HepG2 (cell line): ENCODE results near the gene NSFL1C. TPM values are rescaled to one million over a fixed set of nuclear protein-coding genes. Genes with fewer than 3 reads are reported as not detected.

Experiments used
- ATAC-seq: fragments of 200-7000 bp; cut with Tn5 transposase; 3 replicates; pipeline ENCODE4 v1.9.1; 2020; ENCODE audit warnings: mild to moderate bottlenecking, moderate library complexity
- BruUV-seq: library from RNA; stranded (reverse); fragments of 400-500 nt; replicated peaks from 2 replicates; lab custom pipeline; 2021; lab: Mats Ljungman, UMichigan
- CTCF ChIA-PET: fragments of 300-600 bp; formaldehyde crosslinking; extraction: SDS; loops from one replicate; lab custom pipeline; 2021; ENCODE audit warnings: low total read pairs, inconsistent platforms, low intra/inter-chr PET ratio; lab: Yijun Ruan, JAX
- POLR2A ChIA-PET: fragments of 350-600 bp; sonication (Branson Sonifier 250); formaldehyde crosslinking; loops from one replicate; lab custom pipeline; 2020; ENCODE audit warnings: antibody characterized with exemption, inconsistent platforms; lab: Yijun Ruan, JAX
- DNase-seq: peaks from one replicate; pipeline ENCODE4 v3.0.0-alpha.2; 2015; ENCODE audit warnings: low spot score
- FAIRE-seq: peaks from 3 replicates; lab custom pipeline; 2011; peaks lifted over from hg19 to GRCh38; lab: Jason Lieb, UNC
- H2AFZ ChIP-seq: one replicate; pipeline ENCODE4 v1.6.1; 2011; ENCODE audit warnings: low read length, inconsistent platforms
- H3K27ac ChIP-seq: fragments of 300-600 bp; 3 replicates; pipeline ENCODE4 v1.8.0; 2011; ENCODE audit warnings: mixed run types, mild to moderate bottlenecking, mixed read lengths, low read length, inconsistent platforms; ENCODE audit not compliant: insufficient read depth; ENCODE audit errors: extremely low read length
- H3K27me3 ChIP-seq, 2 experiments: fragments of 200-600 bp in 1 of 2; 2 replicates in 1 of 2; 3 replicates in 1 of 2; pipeline versions ENCODE4 v1.6.0 to v1.8.0; 2011; ENCODE audit warnings: low read length in 2 of 2, mild to moderate bottlenecking in 2 of 2, moderate library complexity in 2 of 2, inconsistent platforms in 1 of 2; ENCODE audit not compliant: insufficient read depth in 2 of 2, control insufficient read depth in 1 of 2
- H3K36me3 ChIP-seq, 2 experiments: fragments of 200-600 bp in 1 of 2; replicated peaks in 1 of 2; 2 replicates in 1 of 2; 3 replicates in 1 of 2; pipeline versions ENCODE4 v1.5.1 to v1.8.0; 2011; ENCODE audit warnings: low read length in 2 of 2, inconsistent platforms in 1 of 2; ENCODE audit not compliant: insufficient read depth in 2 of 2, control insufficient read depth in 1 of 2
- H3K4me1 ChIP-seq: 2 replicates; pipeline ENCODE4 v1.5.1; 2012; ENCODE audit warnings: low read length, inconsistent platforms; ENCODE audit not compliant: insufficient read depth
- H3K4me2 ChIP-seq: 2 replicates; pipeline ENCODE4 v1.6.0; 2011; ENCODE audit warnings: low read depth, low read length, inconsistent platforms
- H3K4me3 ChIP-seq, 3 experiments: fragments of 200-600 bp in 1 of 3; sonication (generic), shearing (Covaris generic) in 1 of 3; replicated peaks in 1 of 3; 2 replicates each; pipeline ENCODE4 v1.5.1; 2011 to 2016; ENCODE audit warnings: low read length in 3 of 3, inconsistent platforms in 2 of 3, low read depth in 2 of 3, mild to moderate bottlenecking in 2 of 3, control low read depth in 1 of 3, mixed read lengths in 1 of 3; ENCODE audit not compliant: insufficient read depth in 1 of 3
- H3K79me2 ChIP-seq: one replicate; pipeline ENCODE4 v1.6.1; 2011; ENCODE audit warnings: low read length, inconsistent platforms; ENCODE audit not compliant: insufficient read depth
- H3K9ac ChIP-seq: 2 replicates; pipeline ENCODE4 v1.6.0; 2011; ENCODE audit warnings: mild to moderate bottlenecking, low read depth, low read length, inconsistent platforms; ENCODE audit not compliant: insufficient read depth
- H3K9me3 ChIP-seq: 2 replicates; pipeline ENCODE4 v1.5.1; 2012; ENCODE audit warnings: mild to moderate bottlenecking, low read length
- H4K20me1 ChIP-seq: 2 replicates; pipeline ENCODE4 v1.6.0; 2011; ENCODE audit warnings: inconsistent platforms, mild to moderate bottlenecking, low read length, moderate library complexity; ENCODE audit not compliant: insufficient read depth
- FLYWCH1 ChIP-seq: sonication (generic); formaldehyde crosslinking; IDR thresholded peaks from 2 replicates; pipeline ENCODE4 v1.8.1; 2023; ENCODE audit warnings: mild to moderate bottlenecking, missing genetic modification reagents
- MED13 ChIP-seq: sonication (generic); formaldehyde crosslinking; IDR thresholded peaks from 2 replicates; pipeline ENCODE4 v1.5.0; 2020; ENCODE audit warnings: missing genetic modification reagents
- NCOA1 ChIP-seq: sonication (generic); formaldehyde crosslinking; IDR thresholded peaks from 2 replicates; pipeline ENCODE4 v1.9.0; 2021; ENCODE audit warnings: missing genetic modification reagents
- RARG ChIP-seq: sonication (generic); formaldehyde crosslinking; IDR thresholded peaks from 2 replicates; pipeline ENCODE4 v1.4.0; 2020; ENCODE audit warnings: low read depth, mild to moderate bottlenecking, missing genetic modification reagents
- RBM39 ChIP-seq: fragments of 200-400 bp; formaldehyde crosslinking; IDR thresholded peaks from one replicate; pipeline ENCODE4 v1.6.1; 2018; ENCODE audit warnings: antibody characterized with exemption, mild to moderate bottlenecking, low read depth, low read length; ENCODE audit not compliant: poor library complexity, severe bottlenecking
- ZMYM3 ChIP-seq: sonication (generic); formaldehyde crosslinking; IDR thresholded peaks from 2 replicates; pipeline ENCODE4 v1.5.1; 2020; ENCODE audit warnings: mild to moderate bottlenecking, missing genetic modification reagents
- ZNF615 ChIP-seq: sonication (generic); formaldehyde crosslinking; IDR thresholded peaks from 2 replicates; pipeline ENCODE4 v1.5.0; 2020; ENCODE audit warnings: mild to moderate bottlenecking, missing genetic modification reagents, borderline replicate concordance
- WGBS: methylation state at CpG from one replicate; pipeline ENCODE4 v1.1.6; 2017; ENCODE audit warnings: low lambda C conversion rate; 5-methylcytosine and 5-hydroxymethylcytosine counted together
- in situ Hi-C: cut with HindIII; loops from 2 replicates; pipeline ENCODE4 v1.10.0; 2017; ENCODE audit warnings: low pct_unique_long_range_greater_than_20kb; ENCODE audit not compliant: extremely low pct_ligation_motif_present
- intact Hi-C: fragments of 100-400 bp; cut with micrococcal nuclease; formaldehyde crosslinking; loops from one replicate; pipeline ENCODE4 v1.10.0; 2022; ENCODE audit not compliant: unreplicated experiment
- polyA plus RNA-seq, 8 experiments: library from polyadenylated mRNA; depleted of rRNA in 3 of 8; stranded (reverse) in 7 of 8; unstranded in 1 of 8; fragments of >200 nt; fragmentation: Illumina TruSeq in 4 of 8; extraction: Trizol in 4 of 8; gene quantifications; 2 replicates each; pipeline versions ENCODE4 v1.2.1 to v1.2.3, GENCODE V29; 2011 to 2016; ENCODE audit warnings: low read depth in 4 of 8, missing spikeins in 1 of 8, mixed read lengths in 1 of 8; ENCODE audit not compliant: insufficient read depth in 1 of 8
- total RNA-seq, 5 experiments: library from RNA; depleted of rRNA; stranded (reverse); fragments of >200 nt; fragmentation: Illumina TruSeq; extraction: Trizol; gene quantifications; 2 replicates each; pipeline ENCODE4 v1.2.3, GENCODE V29; 2016; ENCODE audit warnings: low read depth in 1 of 5
- TF ChIP-seq, protein P1 (sequence below): IDR thresholded peaks from 2 replicates; pipeline ENCODE4 v1.6.1; 2016; ENCODE audit warnings: low read depth
- TF ChIP-seq, protein P2 (sequence below): sonication (generic); formaldehyde crosslinking; IDR thresholded peaks from 2 replicates; pipeline ENCODE4 v1.4.0; 2020; ENCODE audit warnings: missing genetic modification reagents
- TF ChIP-seq, protein P3 (sequence below): sonication (generic); formaldehyde crosslinking; IDR thresholded peaks from 2 replicates; pipeline ENCODE4 v1.8.1; 2023; ENCODE audit warnings: missing genetic modification reagents, mild to moderate bottlenecking, borderline replicate concordance
- TF ChIP-seq, protein P4 (sequence below): sonication (generic); formaldehyde crosslinking; IDR thresholded peaks from 2 replicates; pipeline ENCODE4 v1.4.0; 2020; ENCODE audit warnings: missing genetic modification reagents, borderline replicate concordance
- TF ChIP-seq, protein P5 (sequence below): IDR thresholded peaks from 2 replicates; pipeline ENCODE4 v1.4.0; 2020; ENCODE audit warnings: mild to moderate bottlenecking, missing genetic modification reagents

NSFL1C gene
- total and polyA plus RNA-seq, 2 of the 13 experiments (the other 11 are each of a cell fraction or from before 2014, with no cell fraction given) = 22.9 to 62.7 TPM

DNA sequence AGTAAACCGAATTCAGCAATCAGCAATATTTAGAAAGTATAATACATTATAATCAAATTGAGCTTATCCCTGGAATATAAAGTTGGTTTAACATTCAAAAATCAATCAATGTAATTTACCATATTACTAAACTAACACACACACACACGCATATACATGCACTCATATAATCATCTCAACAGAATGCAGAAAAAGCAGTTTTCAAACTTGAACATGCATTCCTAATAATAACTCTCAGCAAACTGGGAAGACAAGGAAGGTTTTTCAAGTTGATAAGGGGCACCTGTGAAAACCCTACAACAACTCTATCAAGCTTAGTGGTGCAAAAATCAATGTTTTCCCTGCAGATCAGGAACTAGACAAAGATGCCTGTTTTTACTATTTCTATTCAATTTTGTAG lies 19.9 kb upstream of the NSFL1C start:
- H4K20me1 ChIP-seq = no peaks in the 10 kb centered on the region
- no peak for ATAC-seq
- H3K4me3 ChIP-seq = no peak overlapping the region
- H3K9ac ChIP-seq = no peak overlapping the region
- intact Hi-C loops = no loop called here
- no peaks in the 10 kb centered on the region for H3K9me3 ChIP-seq
- no peak overlapping the region for H3K4me2 ChIP-seq
- H3K27me3 ChIP-seq = peaks cover 2 to 20% of the 10 kb centered on the region in 2 experiments; a peak in 4 of 5 replicates
- POLR2A ChIA-PET = no interaction called here
- in situ Hi-C loops = no loop called here
- no peaks in the 10 kb centered on the region for H3K36me3 ChIP-seq
- no TSS peak for BruUV-seq
- no peaks in the 10 kb centered on the region for H3K4me1 ChIP-seq
- H3K27ac ChIP-seq = no peak overlapping the region
- no peak overlapping the region for H2AFZ ChIP-seq
- CTCF ChIA-PET = no interaction called here
- no peaks in the 10 kb centered on the region for H3K79me2 ChIP-seq
- WGBS = 32% methylated on average over 2 of the region's 2 CpGs
- no peak for DNase-seq
- no peak for FAIRE-seq
- TF ChIP-seq RBM39 (no peak), MED13 (no peak), NCOA1 (CRISPR knock-in tag) (no peak), RARG (CRISPR knock-in tag) (no peak), ZMYM3 (no peak), ZNF615 (CRISPR knock-in tag) (no peak), FLYWCH1 (no peak)
- TF ChIP-seq, protein P1, sequence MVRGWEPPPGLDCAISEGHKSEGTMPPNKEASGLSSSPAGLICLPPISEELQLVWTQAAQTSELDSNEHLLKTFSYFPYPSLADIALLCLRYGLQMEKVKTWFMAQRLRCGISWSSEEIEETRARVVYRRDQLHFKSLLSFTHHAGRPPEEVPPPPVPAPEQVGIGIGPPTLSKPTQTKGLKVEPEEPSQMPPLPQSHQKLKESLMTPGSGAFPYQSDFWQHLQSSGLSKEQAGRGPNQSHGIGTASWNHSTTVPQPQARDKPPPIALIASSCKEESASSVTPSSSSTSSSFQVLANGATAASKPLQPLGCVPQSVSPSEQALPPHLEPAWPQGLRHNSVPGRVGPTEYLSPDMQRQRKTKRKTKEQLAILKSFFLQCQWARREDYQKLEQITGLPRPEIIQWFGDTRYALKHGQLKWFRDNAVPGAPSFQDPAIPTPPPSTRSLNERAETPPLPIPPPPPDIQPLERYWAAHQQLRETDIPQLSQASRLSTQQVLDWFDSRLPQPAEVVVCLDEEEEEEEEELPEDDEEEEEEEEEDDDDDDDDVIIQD (CRISPR knock-in tag) = no peak
- TF ChIP-seq, protein P2, sequence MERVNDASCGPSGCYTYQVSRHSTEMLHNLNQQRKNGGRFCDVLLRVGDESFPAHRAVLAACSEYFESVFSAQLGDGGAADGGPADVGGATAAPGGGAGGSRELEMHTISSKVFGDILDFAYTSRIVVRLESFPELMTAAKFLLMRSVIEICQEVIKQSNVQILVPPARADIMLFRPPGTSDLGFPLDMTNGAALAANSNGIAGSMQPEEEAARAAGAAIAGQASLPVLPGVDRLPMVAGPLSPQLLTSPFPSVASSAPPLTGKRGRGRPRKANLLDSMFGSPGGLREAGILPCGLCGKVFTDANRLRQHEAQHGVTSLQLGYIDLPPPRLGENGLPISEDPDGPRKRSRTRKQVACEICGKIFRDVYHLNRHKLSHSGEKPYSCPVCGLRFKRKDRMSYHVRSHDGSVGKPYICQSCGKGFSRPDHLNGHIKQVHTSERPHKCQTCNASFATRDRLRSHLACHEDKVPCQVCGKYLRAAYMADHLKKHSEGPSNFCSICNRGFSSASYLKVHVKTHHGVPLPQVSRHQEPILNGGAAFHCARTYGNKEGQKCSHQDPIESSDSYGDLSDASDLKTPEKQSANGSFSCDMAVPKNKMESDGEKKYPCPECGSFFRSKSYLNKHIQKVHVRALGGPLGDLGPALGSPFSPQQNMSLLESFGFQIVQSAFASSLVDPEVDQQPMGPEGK (CRISPR knock-in tag) = no peak
- TF ChIP-seq, protein P3, sequence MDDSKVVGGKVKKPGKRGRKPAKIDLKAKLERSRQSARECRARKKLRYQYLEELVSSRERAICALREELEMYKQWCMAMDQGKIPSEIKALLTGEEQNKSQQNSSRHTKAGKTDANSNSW (CRISPR knock-in tag) = no peak
- TF ChIP-seq, protein P4, sequence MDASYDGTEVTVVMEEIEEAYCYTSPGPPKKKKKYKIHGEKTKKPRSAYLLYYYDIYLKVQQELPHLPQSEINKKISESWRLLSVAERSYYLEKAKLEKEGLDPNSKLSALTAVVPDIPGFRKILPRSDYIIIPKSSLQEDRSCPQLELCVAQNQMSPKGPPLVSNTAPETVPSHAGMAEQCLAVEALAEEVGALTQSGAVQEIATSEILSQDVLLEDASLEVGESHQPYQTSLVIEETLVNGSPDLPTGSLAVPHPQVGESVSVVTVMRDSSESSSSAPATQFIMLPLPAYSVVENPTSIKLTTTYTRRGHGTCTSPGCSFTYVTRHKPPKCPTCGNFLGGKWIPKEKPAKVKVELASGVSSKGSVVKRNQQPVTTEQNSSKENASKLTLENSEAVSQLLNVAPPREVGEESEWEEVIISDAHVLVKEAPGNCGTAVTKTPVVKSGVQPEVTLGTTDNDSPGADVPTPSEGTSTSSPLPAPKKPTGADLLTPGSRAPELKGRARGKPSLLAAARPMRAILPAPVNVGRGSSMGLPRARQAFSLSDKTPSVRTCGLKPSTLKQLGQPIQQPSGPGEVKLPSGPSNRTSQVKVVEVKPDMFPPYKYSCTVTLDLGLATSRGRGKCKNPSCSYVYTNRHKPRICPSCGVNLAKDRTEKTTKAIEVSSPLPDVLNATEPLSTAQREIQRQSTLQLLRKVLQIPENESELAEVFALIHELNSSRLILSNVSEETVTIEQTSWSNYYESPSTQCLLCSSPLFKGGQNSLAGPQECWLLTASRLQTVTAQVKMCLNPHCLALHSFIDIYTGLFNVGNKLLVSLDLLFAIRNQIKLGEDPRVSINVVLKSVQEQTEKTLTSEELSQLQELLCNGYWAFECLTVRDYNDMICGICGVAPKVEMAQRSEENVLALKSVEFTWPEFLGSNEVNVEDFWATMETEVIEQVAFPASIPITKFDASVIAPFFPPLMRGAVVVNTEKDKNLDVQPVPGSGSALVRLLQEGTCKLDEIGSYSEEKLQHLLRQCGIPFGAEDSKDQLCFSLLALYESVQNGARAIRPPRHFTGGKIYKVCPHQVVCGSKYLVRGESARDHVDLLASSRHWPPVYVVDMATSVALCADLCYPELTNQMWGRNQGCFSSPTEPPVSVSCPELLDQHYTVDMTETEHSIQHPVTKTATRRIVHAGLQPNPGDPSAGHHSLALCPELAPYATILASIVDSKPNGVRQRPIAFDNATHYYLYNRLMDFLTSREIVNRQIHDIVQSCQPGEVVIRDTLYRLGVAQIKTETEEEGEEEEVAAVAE (CRISPR knock-in tag) = no peak
- TF ChIP-seq, protein P5, sequence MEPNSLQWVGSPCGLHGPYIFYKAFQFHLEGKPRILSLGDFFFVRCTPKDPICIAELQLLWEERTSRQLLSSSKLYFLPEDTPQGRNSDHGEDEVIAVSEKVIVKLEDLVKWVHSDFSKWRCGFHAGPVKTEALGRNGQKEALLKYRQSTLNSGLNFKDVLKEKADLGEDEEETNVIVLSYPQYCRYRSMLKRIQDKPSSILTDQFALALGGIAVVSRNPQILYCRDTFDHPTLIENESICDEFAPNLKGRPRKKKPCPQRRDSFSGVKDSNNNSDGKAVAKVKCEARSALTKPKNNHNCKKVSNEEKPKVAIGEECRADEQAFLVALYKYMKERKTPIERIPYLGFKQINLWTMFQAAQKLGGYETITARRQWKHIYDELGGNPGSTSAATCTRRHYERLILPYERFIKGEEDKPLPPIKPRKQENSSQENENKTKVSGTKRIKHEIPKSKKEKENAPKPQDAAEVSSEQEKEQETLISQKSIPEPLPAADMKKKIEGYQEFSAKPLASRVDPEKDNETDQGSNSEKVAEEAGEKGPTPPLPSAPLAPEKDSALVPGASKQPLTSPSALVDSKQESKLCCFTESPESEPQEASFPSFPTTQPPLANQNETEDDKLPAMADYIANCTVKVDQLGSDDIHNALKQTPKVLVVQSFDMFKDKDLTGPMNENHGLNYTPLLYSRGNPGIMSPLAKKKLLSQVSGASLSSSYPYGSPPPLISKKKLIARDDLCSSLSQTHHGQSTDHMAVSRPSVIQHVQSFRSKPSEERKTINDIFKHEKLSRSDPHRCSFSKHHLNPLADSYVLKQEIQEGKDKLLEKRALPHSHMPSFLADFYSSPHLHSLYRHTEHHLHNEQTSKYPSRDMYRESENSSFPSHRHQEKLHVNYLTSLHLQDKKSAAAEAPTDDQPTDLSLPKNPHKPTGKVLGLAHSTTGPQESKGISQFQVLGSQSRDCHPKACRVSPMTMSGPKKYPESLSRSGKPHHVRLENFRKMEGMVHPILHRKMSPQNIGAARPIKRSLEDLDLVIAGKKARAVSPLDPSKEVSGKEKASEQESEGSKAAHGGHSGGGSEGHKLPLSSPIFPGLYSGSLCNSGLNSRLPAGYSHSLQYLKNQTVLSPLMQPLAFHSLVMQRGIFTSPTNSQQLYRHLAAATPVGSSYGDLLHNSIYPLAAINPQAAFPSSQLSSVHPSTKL (CRISPR knock-in tag) = no peak
